ENCODE results near the gene EXOC6B. TPM values are rescaled to one million over a fixed set of nuclear protein-coding genes. Genes with fewer than 3 reads are reported as not detected.

The EXOC6B gene
- total RNA-seq, 2 donors from 2014 or later, result 51.3 to 68.9 TPM

DNA sequence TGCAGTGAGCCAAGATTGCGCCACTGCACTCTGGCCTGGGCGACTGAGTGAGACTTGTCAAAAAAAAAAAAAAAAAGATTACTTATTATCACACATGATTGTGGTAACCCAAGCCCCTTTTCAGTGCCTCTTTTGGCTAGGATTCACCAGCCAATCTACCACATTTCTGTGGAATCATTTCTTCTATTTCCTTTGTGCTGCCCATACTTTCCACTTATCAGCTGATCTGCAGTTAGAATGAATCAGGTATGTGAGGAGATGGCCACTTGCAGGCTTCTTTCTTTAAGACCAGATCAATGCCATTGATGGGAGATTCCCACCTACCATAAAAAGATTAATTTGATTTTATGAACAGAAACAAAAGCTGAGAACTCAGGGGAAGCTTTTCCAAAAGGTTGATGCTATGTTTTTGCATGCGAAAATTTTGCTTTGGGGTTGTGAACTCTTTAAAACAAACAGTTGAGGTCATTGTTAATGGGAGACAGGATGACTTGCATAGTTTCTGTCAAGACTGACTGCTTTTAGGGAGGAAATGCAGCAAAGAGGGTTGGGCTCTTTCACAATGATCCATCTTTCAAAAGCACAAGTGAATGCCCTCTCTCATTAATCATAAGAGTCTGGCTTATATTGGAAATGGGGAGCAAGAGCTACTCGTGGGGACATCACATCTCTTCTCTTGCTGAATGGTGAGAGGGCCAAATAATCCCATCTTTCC, 611.2 kb downstream of the EXOC6B start:
- Mint-ChIP-seq H3K4me3 (no peak overlapping the region), H3K27ac (no peak overlapping the region), H3K27me3 (ENCODE audit: insufficient read depth) (no peaks in the 10 kb centered on the region), H3K36me3 (ENCODE audit: low read depth) (no peaks in the 10 kb centered on the region), H3K4me1 (peaks cover 6% of the 10 kb centered on the region), H3K9me3 (no peaks in the 10 kb centered on the region)
- Histone ChIP-seq H3K4me1 (ENCODE audit: control insufficient read depth, insufficient read depth, low read length) (no peaks in the 10 kb centered on the region), H3K9ac (ENCODE audit: extremely low read depth, low read length, poor library complexity, severe bottlenecking) (no peak overlapping the region), H3K27me3 (ENCODE audit: control insufficient read depth, insufficient read depth, low read length, poor library complexity, severe bottlenecking) (no peaks in the 10 kb centered on the region), H3K4me3 (ENCODE audit: low read length) (no peak overlapping the region), H3K27ac (ENCODE audit: low read depth, low read length) (no peak overlapping the region), H3K36me3 (ENCODE audit: control insufficient read depth, insufficient read depth, low read length) (no peaks in the 10 kb centered on the region), H3K9me3 (ENCODE audit: control insufficient read depth, low read length) (no peaks in the 10 kb centered on the region)
- TF ChIP-seq, protein P1, sequence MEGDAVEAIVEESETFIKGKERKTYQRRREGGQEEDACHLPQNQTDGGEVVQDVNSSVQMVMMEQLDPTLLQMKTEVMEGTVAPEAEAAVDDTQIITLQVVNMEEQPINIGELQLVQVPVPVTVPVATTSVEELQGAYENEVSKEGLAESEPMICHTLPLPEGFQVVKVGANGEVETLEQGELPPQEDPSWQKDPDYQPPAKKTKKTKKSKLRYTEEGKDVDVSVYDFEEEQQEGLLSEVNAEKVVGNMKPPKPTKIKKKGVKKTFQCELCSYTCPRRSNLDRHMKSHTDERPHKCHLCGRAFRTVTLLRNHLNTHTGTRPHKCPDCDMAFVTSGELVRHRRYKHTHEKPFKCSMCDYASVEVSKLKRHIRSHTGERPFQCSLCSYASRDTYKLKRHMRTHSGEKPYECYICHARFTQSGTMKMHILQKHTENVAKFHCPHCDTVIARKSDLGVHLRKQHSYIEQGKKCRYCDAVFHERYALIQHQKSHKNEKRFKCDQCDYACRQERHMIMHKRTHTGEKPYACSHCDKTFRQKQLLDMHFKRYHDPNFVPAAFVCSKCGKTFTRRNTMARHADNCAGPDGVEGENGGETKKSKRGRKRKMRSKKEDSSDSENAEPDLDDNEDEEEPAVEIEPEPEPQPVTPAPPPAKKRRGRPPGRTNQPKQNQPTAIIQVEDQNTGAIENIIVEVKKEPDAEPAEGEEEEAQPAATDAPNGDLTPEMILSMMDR (conservative IDR thresholded peaks at IDR 0.05), result no peak
- DNase-seq, result no peak
- WGBS, 2 experiments (ENCODE audit: insufficient coverage in 1 of 2, insufficient read length in 1 of 2), result 86 to 93% methylated on average over 3 to 4 of the region's 4 CpGs

DNA sequence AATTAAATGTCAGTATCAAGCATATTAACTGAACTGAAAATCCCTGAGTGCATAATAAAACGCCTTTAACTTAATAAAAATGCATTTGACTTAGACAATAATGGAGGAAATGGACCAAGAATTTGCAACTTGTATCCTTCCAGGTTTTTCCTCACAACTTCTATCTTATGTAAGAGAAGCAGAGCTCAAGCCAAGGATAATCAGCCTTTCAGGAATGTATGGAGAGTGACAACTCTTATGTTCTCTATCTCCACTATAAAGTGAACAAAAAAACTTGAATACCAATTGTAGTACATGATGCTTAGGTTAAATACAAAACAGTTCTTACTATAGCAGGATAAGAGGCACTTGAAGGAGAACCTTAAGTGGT, 613.4 kb downstream of the EXOC6B start:
- Histone ChIP-seq H3K9me3 (ENCODE audit: control insufficient read depth, low read length) (no peaks in the 10 kb centered on the region), H3K4me1 (ENCODE audit: control insufficient read depth, insufficient read depth, low read length) (no peaks in the 10 kb centered on the region), H3K36me3 (ENCODE audit: control insufficient read depth, insufficient read depth, low read length) (no peaks in the 10 kb centered on the region), H3K9ac (ENCODE audit: extremely low read depth, low read length, poor library complexity, severe bottlenecking) (no peak overlapping the region), H3K27me3 (ENCODE audit: control insufficient read depth, insufficient read depth, low read length, poor library complexity, severe bottlenecking) (no peaks in the 10 kb centered on the region), H3K27ac (ENCODE audit: low read depth, low read length) (no peak overlapping the region), H3K4me3 (ENCODE audit: low read length) (no peak overlapping the region)
- no peaks in the 10 kb centered on the region for H3K27me3 Mint-ChIP-seq (ENCODE audit: insufficient read depth)
- peaks cover 2% of the 10 kb centered on the region for H3K4me1 Mint-ChIP-seq
- H3K36me3 Mint-ChIP-seq (ENCODE audit: low read depth), result no peaks in the 10 kb centered on the region
- TF ChIP-seq, protein P1 (conservative IDR thresholded peaks at IDR 0.05), result no peak
- WGBS, 2 experiments (ENCODE audit: insufficient coverage in 1 of 2, insufficient read length in 1 of 2), result 100% methylated on average over 1 of the region's 1 CpG; no CpG with 5 or more reads in 1 of the 2 experiments
- no peaks in the 10 kb centered on the region for H3K9me3 Mint-ChIP-seq
- no peak overlapping the region for H3K27ac Mint-ChIP-seq
- H3K4me3 Mint-ChIP-seq, result no peak overlapping the region
- no peak for DNase-seq

DNA sequence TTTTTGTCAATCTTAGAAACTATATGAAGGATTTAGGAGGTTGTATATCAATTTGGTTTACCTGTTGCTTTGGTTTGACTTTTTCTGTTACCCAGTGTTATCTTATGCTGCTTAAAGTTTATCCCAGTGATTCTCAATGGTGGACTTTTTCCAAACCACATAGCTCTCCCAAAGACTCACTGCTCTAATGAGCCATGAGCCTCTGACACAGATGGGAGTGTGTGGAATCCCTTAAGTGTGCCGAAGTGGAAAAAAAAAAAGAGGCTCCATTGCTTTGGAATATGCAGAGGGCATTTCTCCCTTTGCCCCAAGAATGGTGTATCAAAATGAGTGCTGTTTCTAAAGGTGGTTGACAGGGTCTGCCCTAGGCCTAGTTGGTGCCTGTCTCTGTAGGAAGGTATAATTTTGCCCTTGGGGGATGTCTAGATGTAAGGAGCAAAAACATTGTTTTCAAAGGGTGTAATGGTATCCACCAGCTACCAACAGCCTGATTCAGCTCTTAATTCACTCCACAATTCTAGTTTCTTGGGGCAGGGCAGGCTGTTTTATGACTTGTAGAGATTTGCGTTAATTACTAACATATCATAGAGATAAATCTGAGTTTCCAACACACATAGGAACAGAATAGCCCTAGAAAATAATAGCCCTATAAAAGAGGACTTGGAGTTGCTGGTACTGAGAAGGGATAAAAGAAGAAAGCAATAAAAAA, 613.9 kb downstream of the EXOC6B start:
- H3K9ac ChIP-seq (ENCODE audit: extremely low read depth, low read length, poor library complexity, severe bottlenecking), result no peak overlapping the region
- TF ChIP-seq, protein P1 (conservative IDR thresholded peaks at IDR 0.05), result no peak
- no peaks in the 10 kb centered on the region for H3K36me3 ChIP-seq (ENCODE audit: control insufficient read depth, insufficient read depth, low read length)
- no peaks in the 10 kb centered on the region for H3K4me1 ChIP-seq (ENCODE audit: control insufficient read depth, insufficient read depth, low read length)
- Mint-ChIP-seq H3K4me3 (no peak overlapping the region), H3K4me1 (peaks cover 2% of the 10 kb centered on the region), H3K36me3 (ENCODE audit: low read depth) (no peaks in the 10 kb centered on the region), H3K27me3 (ENCODE audit: insufficient read depth) (no peaks in the 10 kb centered on the region), H3K27ac (no peak overlapping the region), H3K9me3 (no peaks in the 10 kb centered on the region)
- no peaks in the 10 kb centered on the region for H3K27me3 ChIP-seq (ENCODE audit: control insufficient read depth, insufficient read depth, low read length, poor library complexity, severe bottlenecking)
- WGBS, 2 experiments (ENCODE audit: insufficient coverage in 1 of 2, insufficient read length in 1 of 2), result 98% methylated on average over 2 of the region's 2 CpGs; no CpG with 5 or more reads in 1 of the 2 experiments
- no peak for DNase-seq
- H3K4me3 ChIP-seq (ENCODE audit: low read length), result no peak overlapping the region
- H3K27ac ChIP-seq (ENCODE audit: low read depth, low read length), result no peak overlapping the region
- no peaks in the 10 kb centered on the region for H3K9me3 ChIP-seq (ENCODE audit: control insufficient read depth, low read length)
